GM19099 (cell line): ENCODE results near the gene LMAN1L.

Source experiments
- POLR2A ChIP-seq: IDR thresholded peaks from 3 replicates; pipeline ENCODE4 v1.6.1; 2011; ENCODE audit warnings: low read depth; ENCODE audit not compliant: insufficient read length; ENCODE audit errors: extremely low read depth

The LMAN1L gene

GRCh38 chr15:74829486-74829885, 16.9 kb downstream of the LMAN1L start:
- TF ChIP-seq POLR2A: no peak

- no peak for TF ChIP-seq POLR2A
Observed at GRCh38 chr15:74829991-74830390, 17.4 kb downstream of the LMAN1L start.

GRCh38 chr15:74830868-74831267, 18.2 kb downstream of the LMAN1L start:
- no peak for TF ChIP-seq POLR2A

GRCh38 chr15:74831813-74832495, 19.3 kb downstream of the LMAN1L start:
- no peak for TF ChIP-seq POLR2A

DNA sequence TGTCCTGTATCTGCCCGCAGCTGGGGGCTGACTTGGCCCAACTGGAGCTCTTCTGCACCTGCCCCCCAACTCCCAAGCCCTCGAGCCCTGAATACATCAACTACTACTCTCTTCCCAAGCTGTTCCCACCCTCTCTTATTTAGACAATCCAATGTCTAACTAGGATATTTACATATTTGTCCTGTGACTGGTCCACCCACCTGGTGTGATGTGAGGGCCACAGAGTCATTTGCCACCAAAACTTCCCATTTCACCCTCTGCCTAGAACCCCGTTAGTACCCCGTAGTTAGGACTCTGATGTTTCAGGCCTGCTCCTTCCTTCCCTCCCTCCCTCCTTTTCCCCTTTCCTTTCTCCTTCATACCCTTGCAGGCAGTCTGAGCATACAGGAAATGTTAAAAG, 20.2 kb downstream of the LMAN1L start:
- TF ChIP-seq POLR2A: no peak

GRCh38 chr15:74833376-74834107, 20.9 kb downstream of the LMAN1L start:
- TF ChIP-seq POLR2A: no peak

- no peak for TF ChIP-seq POLR2A
Observed at GRCh38 chr15:74835312-74835823, 22.7 kb downstream of the LMAN1L start.

GRCh38 chr15:74836846-74837245, 24.2 kb downstream of the LMAN1L start:
- TF ChIP-seq POLR2A: no peak

DNA sequence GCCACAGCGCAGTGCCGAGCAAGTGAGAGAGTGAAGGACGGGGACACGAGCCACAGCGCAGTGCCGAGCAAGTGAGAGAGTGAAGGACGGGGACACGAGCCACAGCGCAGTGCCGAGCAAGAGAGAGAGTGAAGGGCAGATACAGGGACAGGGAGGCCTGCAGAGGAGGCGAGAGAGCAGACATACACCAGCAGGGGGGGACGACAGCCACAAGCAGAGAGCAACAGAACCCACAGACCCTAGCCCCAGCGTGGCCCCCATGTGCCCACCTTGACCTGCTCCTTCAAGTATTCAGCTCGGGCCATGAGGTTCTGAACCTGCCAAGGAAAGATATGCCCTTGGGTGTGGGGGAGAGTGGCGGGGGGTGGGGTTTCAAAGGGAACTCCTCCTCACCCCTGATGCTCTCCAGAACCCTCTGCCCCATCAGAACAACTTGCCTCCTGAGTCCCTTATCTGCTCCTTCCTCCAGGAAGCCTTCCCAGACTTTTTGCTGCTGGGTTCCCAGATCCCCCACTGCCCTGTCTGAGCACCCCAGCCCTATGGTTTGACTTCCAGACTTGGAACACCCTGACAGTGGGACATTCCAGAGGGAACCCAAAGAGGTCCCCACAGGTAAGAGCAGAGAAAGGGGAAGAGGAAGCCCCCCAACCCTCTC, 25.0 kb downstream of the LMAN1L start:
- TF ChIP-seq POLR2A: no peak

- TF ChIP-seq POLR2A: no peak
Observed at GRCh38 chr15:74838137-74838516, 25.5 kb downstream of the LMAN1L start.

DNA sequence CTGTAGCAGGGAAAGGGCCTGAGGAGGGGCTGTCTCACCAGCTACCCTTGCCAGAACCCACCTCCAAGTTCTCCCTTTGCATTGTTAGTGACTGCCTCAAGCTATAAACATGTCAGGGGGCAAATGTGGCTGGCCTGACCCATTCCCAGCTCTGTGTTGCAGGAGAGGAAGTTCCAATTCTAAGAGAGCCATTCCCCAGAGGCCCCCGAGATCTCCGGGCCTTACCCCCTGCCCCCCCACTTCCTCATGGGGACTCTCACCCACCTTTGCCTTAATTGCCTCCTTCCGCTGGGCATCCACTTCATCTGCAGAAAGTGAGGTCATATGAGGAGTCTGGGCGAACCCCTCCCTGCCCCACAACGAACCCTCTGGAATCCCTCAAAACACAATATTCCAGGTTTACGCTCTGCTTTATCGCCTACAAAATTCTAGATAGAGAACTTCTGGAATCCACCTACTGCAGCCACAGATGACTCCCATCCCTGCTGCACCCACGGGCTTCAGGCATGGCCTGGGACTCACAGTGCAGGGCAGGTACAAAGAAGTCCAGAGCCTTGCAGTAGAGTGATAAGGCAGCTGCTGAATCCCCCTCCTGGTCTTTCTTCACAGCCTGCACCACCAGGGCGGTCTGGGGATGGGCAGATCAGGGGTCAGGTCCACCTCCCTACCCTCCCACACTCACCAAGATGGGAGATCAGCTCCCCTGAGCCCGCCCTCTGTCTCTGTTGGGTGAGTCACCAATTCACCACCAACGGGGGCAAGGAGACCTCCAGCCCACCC, 26.3 kb downstream of the LMAN1L start:
- no peak for TF ChIP-seq POLR2A

- TF ChIP-seq POLR2A: no peak
Observed at GRCh38 chr15:74839526-74840395, 27.1 kb downstream of the LMAN1L start.

DNA sequence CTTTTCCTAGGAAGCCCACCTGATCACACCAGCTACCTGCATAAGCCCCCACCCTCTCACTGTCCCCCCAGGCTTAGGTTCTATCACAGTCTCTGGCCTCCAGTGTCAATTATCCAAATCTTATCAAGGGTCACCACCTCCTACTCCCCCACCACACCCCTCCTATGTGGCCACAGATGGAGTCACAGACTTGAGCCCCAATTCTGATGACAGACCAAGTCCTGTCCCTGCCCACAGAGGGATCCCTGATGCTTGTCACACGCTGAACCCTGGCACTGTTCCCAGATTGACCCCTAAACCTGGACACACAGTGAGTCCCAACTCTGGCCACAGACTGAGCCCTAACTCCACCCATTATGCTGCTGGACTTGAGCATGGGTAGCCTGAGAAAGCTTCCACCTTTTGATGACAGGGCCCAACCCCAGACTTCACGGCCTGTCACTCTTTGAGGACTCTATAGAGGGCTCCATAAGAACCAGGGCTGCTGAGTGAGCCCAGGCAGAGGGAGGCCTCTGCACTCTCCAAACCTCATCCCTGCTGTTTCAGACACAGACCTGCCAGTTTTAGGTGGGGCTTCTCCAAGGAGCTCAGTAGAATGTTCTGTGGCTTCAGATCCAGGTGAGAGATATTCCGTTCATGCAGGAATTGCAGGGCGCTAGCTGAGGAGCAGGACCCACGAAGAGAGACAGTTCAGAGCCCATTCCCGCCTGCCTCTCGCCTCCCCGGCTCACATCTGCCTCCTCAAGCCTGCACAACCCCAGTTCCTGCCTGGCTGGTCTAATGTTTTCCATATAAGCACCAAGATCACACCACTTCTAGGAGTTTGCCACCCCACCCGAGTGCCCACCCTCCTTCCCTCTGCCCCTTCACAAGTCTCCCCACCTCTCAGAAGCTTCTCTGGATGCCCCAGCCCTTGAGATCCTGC, 28.5 kb downstream of the LMAN1L start:
- no peak for TF ChIP-seq POLR2A
